ENCODE results near the gene IZUMO1.

DNA sequence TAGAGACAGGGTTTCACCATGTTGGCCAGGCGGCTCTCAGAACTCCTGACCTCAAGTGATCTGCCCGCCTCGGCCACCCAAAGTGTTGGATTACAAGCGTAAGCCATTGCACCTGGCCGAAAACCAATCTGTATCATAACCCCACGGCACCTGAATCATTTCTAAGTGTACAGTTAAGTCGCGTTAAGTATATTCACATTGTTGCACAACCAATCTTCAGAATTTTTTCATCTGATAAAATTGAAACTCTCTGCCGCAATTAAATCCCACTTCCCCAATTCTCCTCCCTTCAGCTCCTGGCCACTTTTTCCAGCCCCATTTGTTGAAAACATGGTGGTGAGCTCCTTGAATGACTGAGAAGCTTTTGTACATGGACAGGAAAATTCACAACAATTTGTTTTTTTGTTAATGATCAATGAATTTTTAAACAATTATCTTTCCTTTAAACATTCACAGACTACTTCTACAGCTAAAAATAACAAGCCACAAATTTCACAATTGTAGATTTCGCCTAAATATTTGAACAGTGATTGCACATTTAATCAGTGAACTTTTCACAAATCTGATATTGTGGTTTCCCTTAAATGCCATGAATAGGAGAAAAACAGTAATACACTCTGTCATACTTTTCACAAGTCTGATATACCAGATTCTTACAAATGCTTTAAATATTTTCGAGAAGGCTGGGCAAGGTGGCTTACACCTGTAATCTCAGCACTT is 22.4 kb upstream of the IZUMO1 start:
- TF ChIP-seq POLR2AphosphoS5 (IDR thresholded peaks at IDR 0.05; ENCODE audit: low read depth, low read length), result no peak
- no peak for TF ChIP-seq TAF1 (IDR thresholded peaks at IDR 0.05; ENCODE audit: borderline replicate concordance, low read depth, low read length)

Measured in GM12892 (cell line).